Measurements from ENCODE around the gene EMC10.

EMC10 gene

GRCh38 chr19:50510700-50511068, 34.4 kb downstream of the EMC10 start (continued):
- TF ChIP-seq PATZ1 (tag by site-specific recombination; IDR thresholded peaks at IDR 0.05) (peak; percentile 12), ZNF140 (tag by site-specific recombination; IDR thresholded peaks at IDR 0.05) (no peak)

- no peaks in the 10 kb centered on the region for H3K9me3 ChIP-seq (ENCODE audit: control insufficient read depth, insufficient read depth, low read depth, low read length)
- POLR2A ChIA-PET: interaction anchor here (0.5 to 1.7 kb wide), 21 partner anchors 9 to 1269 kb away, joined by 3 to 8 read pairs (median 4); partner anchors contain the start of gene KCNC3
- peak within 1 kb of the TSS; percentile 64 for H3K4me3 ChIP-seq (ENCODE audit: low read depth, low read length)
- no peaks in the 10 kb centered on the region; a peak in 1 of 3 replicates for H3K36me3 ChIP-seq (ENCODE audit: control insufficient read depth in 2 of 2, insufficient read depth in 1 of 2, low read length in 2 of 2)
- peak within 1 kb of the TSS; percentile 76 for H3K27ac ChIP-seq (ENCODE audit: extremely low read depth, low read depth, low read length)
- CTCF ChIA-PET: interaction anchor here (0.7 to 2.7 kb wide), 7 partner anchors 17 to 345 kb away, joined by 3 to 11 read pairs (median 4); no protein-coding TSS in a partner anchor
- peaks cover 5% of the 10 kb centered on the region for H3K4me1 ChIP-seq (ENCODE audit: control insufficient read depth, insufficient read depth, low read length)
- TF ChIP-seq SETDB1 (IDR thresholded peaks at IDR 0.05; ENCODE audit: insufficient read length, low read length) (no peak), ZNF501 (tag by site-specific recombination; IDR thresholded peaks at IDR 0.05) (peak; percentile 78; the same call in 1 of the 2 replicates), ZSCAN18 (tag by site-specific recombination; IDR thresholded peaks at IDR 0.05) (peak; percentile 16; the same call in 1 of the 2 replicates), ZBTB49 (tag by site-specific recombination; IDR thresholded peaks at IDR 0.05; ENCODE audit: low read depth) (no peak), ZNF704 (tag by site-specific recombination; IDR thresholded peaks at IDR 0.05) (no peak), ZNF701 (tag by site-specific recombination; IDR thresholded peaks at IDR 0.05) (no peak), KLF8 (tag by site-specific recombination; IDR thresholded peaks at IDR 0.05) (peak; percentile 87), ZNF211 (tag by site-specific recombination; IDR thresholded peaks at IDR 0.05; ENCODE audit: low read depth) (no peak), ZNF692 (tag by site-specific recombination; IDR thresholded peaks at IDR 0.05) (peak; percentile 74), KLF17 (tag by site-specific recombination; IDR thresholded peaks at IDR 0.05) (peak; percentile 72; the same call in 1 of the 2 replicates), ZNF561 (tag by site-specific recombination; IDR thresholded peaks at IDR 0.05; ENCODE audit: borderline replicate concordance) (peak; percentile 99), ZNF10 (tag by site-specific recombination; IDR thresholded peaks at IDR 0.05) (no peak), ZNF449 (tag by site-specific recombination; IDR thresholded peaks at IDR 0.05) (peak; percentile 83), ZNF747 (tag by site-specific recombination; IDR thresholded peaks at IDR 0.05) (no peak), HOXA7 (CRISPR knock-in tag; IDR thresholded peaks at IDR 0.05; ENCODE audit: borderline replicate concordance) (no peak), TCF7L2 (IDR thresholded peaks at IDR 0.05; ENCODE audit: borderline replicate concordance, low read depth, low read length) (no peak), ZNF366 (tag by site-specific recombination; conservative IDR thresholded peaks at IDR 0.05) (peak; percentile 51)
Measured at GRCh38 chr19:50511069-50511822, 34.9 kb downstream of the EMC10 start, which contains the start of gene JOSD2. Gene JOSD2 (minus strand): TSS chr19:50511191. CDS start chr19:50510431, 760 bp downstream.

Measured in HEK293 (cell line).